Measurements from ENCODE around the gene CHMP4A. TPM values are rescaled to one million over a fixed set of nuclear protein-coding genes. Genes with fewer than 3 reads are reported as not detected.
"Not testable (repeated sequence)": the region's sequence is repeated elsewhere in the genome, so short reads cannot be mapped to it uniquely, and the experiment has no call there.

Gene CHMP4A
- total RNA-seq, 2 donors from 2014 or later, result 41.8 to 42.7 TPM

GRCh38 chr14:24251880-24252288 lies 38.6 kb upstream of the CHMP4A start:
- no peak for DNase-seq (ENCODE audit: low spot score)
- intact Hi-C loops (cut with DNase I), result loop anchor here in 1 of 2 donors (10.0 kb wide), 1 partner anchor 53 kb away; the partner anchor contains the start of gene CIDEB

GRCh38 chr14:24250354-24250753 lies 37.1 kb upstream of the CHMP4A start:
- peak; percentile 18 for DNase-seq (ENCODE audit: low spot score)

GRCh38 chr14:24249230-24250021 lies 36.1 kb upstream of the CHMP4A start:
- no peak for DNase-seq (ENCODE audit: low spot score)
- intact Hi-C loops (cut with DNase I), result loop anchor here in 1 of 2 donors (10.0 kb wide), 1 partner anchor 55 kb away; the partner anchor contains the start of gene CIDEB

More at GRCh38 chr14:24250354-24250753, 37.1 kb upstream of the CHMP4A start:
- intact Hi-C loops (cut with DNase I), result loop anchor here in 1 of 2 donors (10.0 kb wide), 1 partner anchor 54 kb away; the partner anchor contains the start of gene CIDEB

- intact Hi-C loops (cut with DNase I), result no loop called here
- DNase-seq (ENCODE audit: low spot score), result no peak
Measured at GRCh38 chr14:24247422-24247821, 34.1 kb upstream of the CHMP4A start.

GRCh38 chr14:24246765-24247212 lies 33.5 kb upstream of the CHMP4A start:
- intact Hi-C loops (cut with DNase I), result no loop called here
- DNase-seq (ENCODE audit: low spot score), result no peak

GRCh38 chr14:24245350-24245749 lies 32.1 kb upstream of the CHMP4A start:
- intact Hi-C loops (cut with DNase I); DNase-seq (ENCODE audit: low spot score): not testable (repeated sequence)

- intact Hi-C loops (cut with DNase I), result loop anchor here in 1 of 2 donors (2.0 kb wide), 1 partner anchor 53 kb away; no protein-coding TSS in a partner anchor
- DNase-seq (ENCODE audit: low spot score), result no peak
Measured at GRCh38 chr14:24243336-24243836, 30.1 kb upstream of the CHMP4A start.

- intact Hi-C loops (cut with DNase I), result loop anchor here in 1 of 2 donors (2.0 kb wide), 1 partner anchor 55 kb away; no protein-coding TSS in a partner anchor
- peak; percentile 97 for DNase-seq (ENCODE audit: low spot score)
Measured at GRCh38 chr14:24241829-24242443, 28.6 kb upstream of the CHMP4A start.

- intact Hi-C loops (cut with DNase I), result no loop called here
- no peak for DNase-seq (ENCODE audit: low spot score)
Measured at GRCh38 chr14:24240110-24240918, 27.0 kb upstream of the CHMP4A start.

GRCh38 chr14:24238527-24239037 lies 25.3 kb upstream of the CHMP4A start:
- DNase-seq (ENCODE audit: low spot score), result no peak

GRCh38 chr14:24238123-24238522 lies 24.8 kb upstream of the CHMP4A start:
- intact Hi-C loops (cut with DNase I), result no loop called here
- no peak for DNase-seq (ENCODE audit: low spot score)

More at GRCh38 chr14:24238527-24239037, 25.3 kb upstream of the CHMP4A start:
- intact Hi-C loops (cut with DNase I), result no loop called here

GRCh38 chr14:24237463-24237955 lies 24.2 kb upstream of the CHMP4A start:
- intact Hi-C loops (cut with DNase I), result no loop called here
- DNase-seq (ENCODE audit: low spot score), result no peak

- intact Hi-C loops (cut with DNase I), result no loop called here
- no peak for DNase-seq (ENCODE audit: low spot score)
Measured at GRCh38 chr14:24236689-24237462, 23.6 kb upstream of the CHMP4A start.

GRCh38 chr14:24235804-24236688 lies 22.8 kb upstream of the CHMP4A start:
- no peak for DNase-seq (ENCODE audit: low spot score)
- intact Hi-C loops (cut with DNase I), result no loop called here

- no peak for DNase-seq (ENCODE audit: low spot score)
- intact Hi-C loops (cut with DNase I), result no loop called here
Measured at GRCh38 chr14:24234095-24235005, 21.1 kb upstream of the CHMP4A start.

- intact Hi-C loops (cut with DNase I), result no loop called here
Measured at GRCh38 chr14:24233538-24233866, 20.2 kb upstream of the CHMP4A start.

More at GRCh38 chr14:24233538-24233866, 20.2 kb upstream of the CHMP4A start:
- DNase-seq (ENCODE audit: low spot score), result no peak
